Activated T-cell treated with anti-CD3 and anti-CD28 coated beads, Interleukin-2, amount 50 U/mL, for 4 hours (primary cell): ENCODE results near the gene CR1L. TPM values are rescaled to one million over a fixed set of nuclear protein-coding genes. Genes with fewer than 3 reads are reported as not detected.
"Not testable (repeated sequence)": the region's sequence is repeated elsewhere in the genome, so short reads cannot be mapped to it uniquely, and the experiment has no call there.

Experiments used
- ATAC-seq, 2 donors: fragments of 200-7000 bp; cut with Tn5 transposase; one replicate each; pipeline ENCODE4 v1.10.0; 2021
- DNase-seq: peaks from one replicate; pipeline ENCODE4 v3.0.0-alpha.2; 2020
- H3K27me3 Mint-ChIP-seq: one replicate; pipeline ENCODE4 v1.8.0; 2021; ENCODE audit warnings: low read depth, mixed read lengths
- H3K36me3 Mint-ChIP-seq: one replicate; pipeline ENCODE4 v1.8.0; 2022; ENCODE audit warnings: mixed read lengths; ENCODE audit not compliant: insufficient read depth
- H3K4me1 Mint-ChIP-seq: one replicate; pipeline ENCODE4 v1.8.0; 2021; ENCODE audit warnings: low read depth, mixed read lengths
- H3K4me3 Mint-ChIP-seq: one replicate; pipeline ENCODE4 v1.8.0; 2021; ENCODE audit warnings: mild to moderate bottlenecking, moderate library complexity, mixed read lengths
- H3K9me3 Mint-ChIP-seq: one replicate; pipeline ENCODE4 v1.8.0; 2021; ENCODE audit warnings: mixed read lengths
- total RNA-seq, 3 donors: library from RNA; stranded (reverse); gene quantifications; one replicate each; pipeline ENCODE4 v1.2.1, GENCODE V29; 2021

CR1L gene
- total RNA-seq, 3 donors from 2014 or later = not detected

GRCh38 chr1:207690551-207690950 lies 45.6 kb downstream of the CR1L start:
- not testable (repeated sequence) for H3K36me3 Mint-ChIP-seq, DNase-seq, ATAC-seq, H3K27me3 Mint-ChIP-seq, H3K4me1 Mint-ChIP-seq, H3K4me3 Mint-ChIP-seq, H3K9me3 Mint-ChIP-seq

DNA sequence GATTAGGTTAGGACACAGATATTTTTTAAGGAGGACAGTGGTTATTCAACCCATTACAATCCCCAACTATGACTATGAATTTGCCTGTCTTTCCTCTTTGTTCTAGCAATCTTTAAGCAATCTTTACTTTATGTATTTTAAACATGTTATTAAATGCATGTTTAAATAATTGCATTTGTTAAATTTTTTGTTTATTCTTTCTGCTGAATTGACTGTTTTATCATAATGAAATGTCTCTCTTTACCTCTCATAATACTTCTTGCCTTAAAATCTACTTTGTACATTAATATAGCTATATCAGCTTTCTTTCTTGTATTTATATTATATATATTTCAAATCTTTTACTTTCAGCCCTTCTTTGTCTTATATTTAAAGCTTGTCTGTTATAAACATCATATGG lies 46.1 kb downstream of the CR1L start:
- no peaks in the 10 kb centered on the region for H3K36me3 Mint-ChIP-seq
- H3K27me3 Mint-ChIP-seq = peaks cover 9% of the 10 kb centered on the region
- ATAC-seq (no peak), DNase-seq (no peak)
- no peaks in the 10 kb centered on the region for H3K4me1 Mint-ChIP-seq
- no peak overlapping the region for H3K4me3 Mint-ChIP-seq
- H3K9me3 Mint-ChIP-seq = no peaks in the 10 kb centered on the region

DNA sequence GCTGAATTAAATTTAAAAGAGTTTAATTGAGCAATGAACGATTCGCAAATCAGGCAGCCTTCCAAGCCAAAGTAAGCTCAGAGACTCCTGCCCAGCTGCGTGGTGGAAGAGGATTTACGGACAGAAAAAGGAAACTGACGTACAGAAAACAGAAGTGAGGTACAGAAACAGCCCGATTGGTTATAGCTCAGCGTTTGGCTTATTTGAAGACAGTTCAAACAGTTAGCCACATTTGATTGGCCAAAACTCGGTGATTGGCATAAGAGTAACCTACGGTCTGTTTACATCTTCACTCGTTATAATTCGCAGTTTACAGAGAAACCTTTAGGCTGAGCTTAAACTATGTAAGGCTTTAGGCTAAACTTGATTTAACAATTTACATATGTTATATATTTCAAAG lies 46.9 kb downstream of the CR1L start:
- Mint-ChIP-seq H3K36me3 (no peaks in the 10 kb centered on the region), H3K9me3 (no peaks in the 10 kb centered on the region), H3K27me3 (peaks cover 9% of the 10 kb centered on the region), H3K4me1 (no peaks in the 10 kb centered on the region), H3K4me3 (no peak overlapping the region)
- ATAC-seq (no peak), DNase-seq (no peak)

- ATAC-seq, H3K4me1 Mint-ChIP-seq, H3K4me3 Mint-ChIP-seq: not testable (repeated sequence)
These were observed 47.4 kb downstream of the CR1L start for GRCh38 chr1:207692291-207692690.

GRCh38 chr1:207695891-207696290 lies 51.0 kb downstream of the CR1L start:
- DNase-seq = no peak
- Mint-ChIP-seq H3K4me1 (no peaks in the 10 kb centered on the region), H3K36me3 (no peaks in the 10 kb centered on the region), H3K4me3 (no peak overlapping the region), H3K27me3 (peaks cover 6% of the 10 kb centered on the region), H3K9me3 (no peaks in the 10 kb centered on the region)
- ATAC-seq = no peak

More at GRCh38 chr1:207692291-207692690, 47.4 kb downstream of the CR1L start:
- H3K9me3 Mint-ChIP-seq, H3K27me3 Mint-ChIP-seq, H3K36me3 Mint-ChIP-seq, DNase-seq: not testable (repeated sequence)

DNA sequence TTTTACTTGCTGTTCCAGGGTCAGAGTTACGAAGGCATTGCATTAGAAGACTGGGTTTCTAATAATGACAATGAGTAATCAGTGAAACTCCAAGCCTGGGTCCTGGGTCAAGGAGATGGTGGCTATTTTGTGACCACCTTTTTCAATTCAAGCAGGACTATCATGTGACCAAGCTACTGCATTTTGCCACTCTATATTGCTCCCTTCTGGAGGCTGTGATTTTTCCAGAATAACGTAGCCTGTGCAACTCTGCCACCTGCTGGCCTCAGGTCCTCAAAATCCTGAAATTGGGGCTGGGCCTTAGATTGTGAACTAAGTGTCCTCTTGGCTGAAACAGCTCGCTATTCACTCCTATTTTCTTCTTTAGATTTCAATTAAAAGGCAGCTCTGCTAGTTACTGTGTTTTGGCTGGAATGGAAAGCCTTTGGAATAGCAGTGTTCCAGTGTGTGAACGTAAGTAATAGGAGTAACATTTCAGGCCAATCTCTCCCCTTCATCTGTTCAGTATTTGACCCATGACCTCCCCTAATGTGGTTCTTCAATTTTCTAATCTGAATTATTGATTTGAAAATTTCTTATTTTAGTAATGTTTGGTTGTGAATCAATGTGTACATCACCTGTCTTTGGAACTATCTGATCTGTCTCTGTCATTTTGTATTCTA lies 54.0 kb downstream of the CR1L start:
- DNase-seq (peak; percentile 8), ATAC-seq (peak; percentile 48 to 55)
- Mint-ChIP-seq H3K9me3 (no peaks in the 10 kb centered on the region), H3K36me3 (no peaks in the 10 kb centered on the region), H3K4me1 (no peaks in the 10 kb centered on the region), H3K27me3 (no peaks in the 10 kb centered on the region), H3K4me3 (no peak overlapping the region)

DNA sequence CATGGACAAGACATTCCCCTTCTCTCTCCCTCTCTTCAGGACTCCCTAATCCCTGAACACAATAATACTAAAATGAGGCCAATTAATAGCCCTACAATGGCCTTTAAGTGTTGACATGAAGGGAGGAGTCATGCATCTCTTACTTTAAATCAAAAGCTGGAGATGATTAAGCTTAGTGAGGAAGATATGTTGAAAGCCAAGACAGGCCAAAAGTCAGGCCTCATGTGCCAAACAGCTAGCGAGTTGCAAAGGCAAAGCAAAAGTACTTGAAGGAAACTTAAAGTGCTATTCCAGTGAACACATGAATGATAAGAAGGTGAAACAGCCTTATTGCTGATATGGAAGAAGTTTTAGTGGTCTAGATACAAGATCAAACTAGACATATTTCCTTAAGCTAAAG lies 57.4 kb downstream of the CR1L start:
- Mint-ChIP-seq H3K27me3 (no peaks in the 10 kb centered on the region), H3K4me1 (no peaks in the 10 kb centered on the region), H3K4me3 (no peak overlapping the region), H3K9me3 (no peaks in the 10 kb centered on the region), H3K36me3 (no peaks in the 10 kb centered on the region)
- no peak for ATAC-seq
- no peak for DNase-seq

DNA sequence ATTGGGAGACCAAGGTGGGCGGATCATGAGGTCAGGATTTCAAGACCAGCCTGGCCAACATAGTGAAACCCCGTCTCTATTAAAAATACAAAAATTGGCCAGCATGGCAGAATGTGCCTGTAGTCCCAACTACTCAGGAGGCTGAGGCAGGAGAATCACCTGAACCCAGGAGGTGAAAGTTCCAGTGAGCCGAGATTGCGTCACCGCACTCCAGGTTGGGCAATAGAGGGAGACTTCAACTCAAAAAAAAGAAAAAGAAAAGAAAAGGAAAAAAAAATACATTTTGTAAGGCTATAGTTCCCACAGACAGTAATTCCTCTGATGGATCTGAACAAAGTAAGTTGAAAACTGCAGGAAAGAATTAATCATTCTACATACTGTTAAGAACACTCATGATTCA lies 58.8 kb downstream of the CR1L start:
- ATAC-seq (no peak), DNase-seq (no peak)
- Mint-ChIP-seq H3K9me3 (no peaks in the 10 kb centered on the region), H3K27me3 (no peaks in the 10 kb centered on the region), H3K4me3 (no peak overlapping the region), H3K36me3 (no peaks in the 10 kb centered on the region), H3K4me1 (no peaks in the 10 kb centered on the region)

- H3K9me3 Mint-ChIP-seq, H3K4me1 Mint-ChIP-seq, H3K27me3 Mint-ChIP-seq, H3K36me3 Mint-ChIP-seq, DNase-seq, H3K4me3 Mint-ChIP-seq, ATAC-seq: not testable (repeated sequence)
These were observed 63.1 kb downstream of the CR1L start for GRCh38 chr1:207708004-207708403.

- H3K4me1 Mint-ChIP-seq = peaks cover 2% of the 10 kb centered on the region
- ATAC-seq (no peak), DNase-seq (no peak)
- no peak overlapping the region for H3K4me3 Mint-ChIP-seq
- H3K36me3 Mint-ChIP-seq = no peaks in the 10 kb centered on the region
- H3K27me3 Mint-ChIP-seq = no peaks in the 10 kb centered on the region
- no peaks in the 10 kb centered on the region for H3K9me3 Mint-ChIP-seq
These were observed 66.4 kb downstream of the CR1L start for GRCh38 chr1:207711285-207711684.

- H3K27me3 Mint-ChIP-seq, ATAC-seq, H3K4me1 Mint-ChIP-seq, DNase-seq, H3K4me3 Mint-ChIP-seq, H3K9me3 Mint-ChIP-seq, H3K36me3 Mint-ChIP-seq: not testable (repeated sequence)
These were observed 67.8 kb downstream of the CR1L start for GRCh38 chr1:207712701-207713100.

DNA sequence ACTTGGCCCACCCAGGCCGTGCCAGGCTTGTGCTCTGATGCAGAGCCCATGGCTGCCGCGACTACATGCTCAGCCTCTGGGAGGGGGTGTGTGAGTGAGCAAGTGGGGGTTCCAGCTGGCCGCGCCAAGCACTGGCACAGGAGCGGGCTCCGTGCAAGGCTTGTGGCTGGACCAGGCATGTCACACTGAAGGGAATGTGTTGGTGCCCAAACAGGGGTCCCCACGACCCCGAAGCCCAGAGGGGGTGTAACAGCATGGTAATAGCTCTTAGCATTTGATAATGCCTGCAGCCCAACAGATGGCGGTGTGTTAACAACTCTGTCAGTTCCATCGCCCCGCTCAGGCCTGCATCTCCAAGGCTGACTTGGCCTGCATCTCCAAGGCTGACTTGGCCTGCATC lies 68.6 kb downstream of the CR1L start:
- ATAC-seq = no peak

DNA sequence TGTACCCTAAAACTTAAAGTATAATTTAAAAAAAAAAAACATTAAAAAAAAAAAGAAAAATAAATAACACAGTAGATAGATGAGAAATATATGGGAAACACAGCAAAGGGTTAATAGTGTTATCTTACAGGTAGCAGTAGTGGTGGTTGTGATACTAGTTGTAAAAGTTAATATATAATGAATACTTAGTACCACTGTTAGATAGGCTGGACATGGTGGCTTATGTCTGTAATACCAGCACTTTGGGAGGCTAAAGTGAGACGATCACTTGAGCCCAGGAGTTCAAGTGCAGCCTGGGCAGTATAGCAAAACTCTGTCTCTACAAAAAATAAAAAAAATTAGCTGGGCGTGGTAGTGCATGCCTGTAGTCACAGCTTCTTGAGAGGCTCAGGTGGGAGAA lies 74.3 kb downstream of the CR1L start:
- H3K4me1 Mint-ChIP-seq = no peaks in the 10 kb centered on the region
- no peaks in the 10 kb centered on the region for H3K9me3 Mint-ChIP-seq
- no peak overlapping the region for H3K4me3 Mint-ChIP-seq
- DNase-seq = no peak
- no peaks in the 10 kb centered on the region for H3K36me3 Mint-ChIP-seq
- H3K27me3 Mint-ChIP-seq = no peaks in the 10 kb centered on the region
- ATAC-seq = no peak

More for the DNA sequence above, 68.6 kb downstream of the CR1L start:
- DNase-seq = no peak
- Mint-ChIP-seq H3K36me3 (no peaks in the 10 kb centered on the region), H3K27me3 (no peaks in the 10 kb centered on the region), H3K9me3 (no peaks in the 10 kb centered on the region), H3K4me1 (peaks cover 2% of the 10 kb centered on the region), H3K4me3 (no peak overlapping the region)

DNA sequence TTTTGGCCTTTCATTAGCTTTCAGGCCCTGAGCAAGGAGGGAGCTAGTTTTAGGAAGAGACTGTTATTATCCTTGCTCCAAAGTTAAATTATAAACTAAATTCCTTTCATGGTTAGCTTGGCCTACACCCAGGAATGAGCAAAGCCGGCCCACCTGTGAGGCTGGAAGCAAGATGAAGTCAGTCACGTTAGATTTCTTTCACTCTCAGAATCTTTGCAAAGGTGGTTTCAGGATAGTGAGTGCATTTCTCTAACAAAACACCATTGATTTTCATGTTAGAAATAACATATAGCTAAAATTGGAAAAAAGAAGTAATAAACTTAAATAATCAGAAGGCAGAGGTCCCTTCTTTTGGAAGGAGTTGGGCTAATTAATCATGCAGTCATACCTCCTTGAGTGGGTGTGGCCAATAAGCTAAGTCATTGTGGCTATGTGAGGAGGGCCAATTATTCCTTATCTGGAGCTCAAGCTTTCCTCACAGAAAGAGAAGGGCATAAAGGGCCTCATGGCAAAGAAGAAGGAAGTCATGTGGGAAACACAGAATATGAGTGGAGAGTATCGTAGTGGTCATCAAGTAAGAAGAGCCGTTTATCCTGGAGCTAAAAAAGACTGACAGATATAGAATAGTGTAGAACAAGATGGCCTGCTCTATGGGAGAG lies 83.4 kb downstream of the CR1L start:
- peaks cover 13% of the 10 kb centered on the region for H3K4me1 Mint-ChIP-seq
- DNase-seq, H3K36me3 Mint-ChIP-seq, H3K9me3 Mint-ChIP-seq, H3K4me3 Mint-ChIP-seq, ATAC-seq, H3K27me3 Mint-ChIP-seq: not testable (repeated sequence)

DNA sequence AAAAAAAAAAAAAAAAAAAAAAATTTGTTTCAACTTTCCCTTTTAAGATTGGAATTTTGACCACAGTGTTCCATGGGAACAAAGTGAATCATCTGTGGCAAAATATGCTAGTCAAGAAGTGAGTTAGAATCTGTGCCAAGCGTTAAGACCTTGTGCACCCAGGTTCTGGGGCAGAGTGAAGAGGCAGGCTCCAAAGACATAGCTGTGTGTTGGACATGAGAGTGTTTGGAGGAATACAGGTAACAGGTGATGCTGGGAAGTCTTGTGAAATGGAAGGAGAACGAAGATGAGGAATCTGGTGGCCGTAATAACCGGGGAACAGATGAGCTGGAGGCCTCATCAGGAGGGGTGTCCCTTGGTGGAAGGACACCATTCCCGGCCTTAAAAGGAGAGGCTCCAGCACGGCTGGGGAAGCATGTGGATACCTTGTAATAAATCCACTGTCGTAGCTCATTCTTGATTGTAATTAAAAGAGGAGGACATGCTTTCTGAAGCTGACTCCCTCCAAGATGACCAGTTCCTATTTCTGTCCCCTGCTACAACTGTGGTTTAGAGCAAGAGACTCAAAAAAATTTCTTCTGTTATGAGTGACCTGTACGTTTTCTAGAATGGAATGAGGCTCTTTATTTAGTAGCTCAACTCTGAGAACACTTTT lies 92.7 kb downstream of the CR1L start:
- not testable (repeated sequence) for H3K4me1 Mint-ChIP-seq

More for the DNA sequence above, 92.7 kb downstream of the CR1L start:
- H3K9me3 Mint-ChIP-seq, ATAC-seq, H3K36me3 Mint-ChIP-seq, DNase-seq, H3K27me3 Mint-ChIP-seq, H3K4me3 Mint-ChIP-seq: not testable (repeated sequence)
